Muscle of leg (tissue), 11 donors: Measurements from ENCODE around the gene PLXNB1. TPM values are rescaled to one million over a fixed set of nuclear protein-coding genes. Genes with fewer than 3 reads are reported as not detected.

Experiments used
- DNase-seq: peaks from one replicate; pipeline ENCODE4 v3.0.0; 2013
- H3K27ac ChIP-seq: one replicate; pipeline ENCODE4 v1.5.1; 2013; ENCODE audit warnings: mild to moderate bottlenecking, low read length, control low read depth
- H3K27me3 ChIP-seq: one replicate; pipeline ENCODE4 v1.6.1; 2013; ENCODE audit warnings: low read length; ENCODE audit not compliant: control insufficient read depth, insufficient read depth
- H3K36me3 ChIP-seq: one replicate; pipeline ENCODE4 v1.6.1; 2013; ENCODE audit warnings: low read length; ENCODE audit not compliant: control insufficient read depth, insufficient read depth
- H3K4me1 ChIP-seq: one replicate; pipeline ENCODE4 v1.6.1; 2013; ENCODE audit warnings: low read length; ENCODE audit not compliant: control insufficient read depth, insufficient read depth
- H3K4me3 ChIP-seq: one replicate; pipeline ENCODE4 v1.5.1; 2013; ENCODE audit warnings: low read length, control low read depth
- H3K9me3 ChIP-seq: replicated peaks from 2 replicates; pipeline ENCODE4 v1.6.1; 2013; ENCODE audit warnings: low read depth, low read length; ENCODE audit not compliant: control insufficient read depth
- WGBS: methylation state at CpG from one replicate; pipeline ENCODE4 v1.1.5; 2013; ENCODE audit warnings: missing lambda C conversion rate; ENCODE audit not compliant: insufficient coverage; 5-methylcytosine and 5-hydroxymethylcytosine counted together
- polyA plus RNA-seq, 8 donors: library from polyadenylated mRNA; unstranded; fragments of 120-200 nt; gene quantifications; one replicate each; pipeline versions ENCODE4 v1.2.1 to v1.2.3, GENCODE V29; 2013; ENCODE audit warnings: inconsistent platforms in 1 of 8, low replicate concordance in 1 of 8; ENCODE audit not compliant: insufficient read length in 8 of 8, insufficient read depth in 1 of 8
- total RNA-seq: library from RNA; stranded (reverse); fragments of 120-200 nt; gene quantifications from one replicate; pipeline ENCODE4 v1.2.4, GENCODE V29; 2013

The PLXNB1 gene
- total and polyA plus RNA-seq, 9 donors, result 11.1 to 33.4 (median 19.0) TPM

- Histone ChIP-seq H3K4me1 (peaks cover 19% of the 10 kb centered on the region), H3K27me3 (no peaks in the 10 kb centered on the region), H3K36me3 (peaks cover 22% of the 10 kb centered on the region), H3K9me3 (no peaks in the 10 kb centered on the region), H3K4me3 (peak within 1 kb of the TSS; percentile 99), H3K27ac (peak within 1 kb of the TSS; percentile 87)
- under 1% methylated on average over 91 of the region's 91 CpGs for WGBS
- peak; percentile 94 for DNase-seq
These were observed 16.7 kb upstream of the PLXNB1 start, which contains the start of gene ATRIP for GRCh38 chr3:48446425-48447193. ATRIP (plus strand) TSS chr3:48446737; CDS start chr3:48446846, 109 bp downstream.

DNA sequence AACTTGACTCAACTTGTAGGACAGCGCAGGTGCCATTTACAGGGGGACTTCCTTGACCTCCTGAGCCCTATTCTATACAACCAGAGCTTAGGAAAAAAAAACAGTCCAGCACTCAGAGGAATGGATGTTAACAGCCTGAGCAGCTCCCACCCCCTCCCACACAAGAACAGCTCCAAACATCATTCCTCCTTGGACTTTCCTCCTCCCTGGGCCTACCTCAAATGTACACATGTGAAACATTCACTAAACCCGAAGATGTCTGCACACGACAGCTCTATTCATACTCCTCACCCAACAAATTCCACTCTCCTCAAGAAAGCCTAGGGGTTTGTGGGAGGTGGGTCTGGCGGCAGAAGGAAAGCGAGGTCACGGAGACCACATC, 16.1 kb upstream of the PLXNB1 start:
- Histone ChIP-seq H3K27me3 (no peaks in the 10 kb centered on the region), H3K4me3 (peak overlapping the region; percentile 99), H3K4me1 (peaks cover 23% of the 10 kb centered on the region), H3K9me3 (no peaks in the 10 kb centered on the region), H3K27ac (peak overlapping the region; percentile 87), H3K36me3 (peaks cover 23% of the 10 kb centered on the region)
- DNase-seq, result no peak
- 7% methylated on average over 3 of the region's 6 CpGs for WGBS

GRCh38 chr3:48445277-48445882, 15.5 kb upstream of the PLXNB1 start:
- Histone ChIP-seq H3K27ac (no peak overlapping the region), H3K4me1 (peaks cover 23% of the 10 kb centered on the region), H3K36me3 (peaks cover 23% of the 10 kb centered on the region), H3K27me3 (no peaks in the 10 kb centered on the region), H3K4me3 (peak overlapping the region; percentile 99), H3K9me3 (no peaks in the 10 kb centered on the region)
- no peak for DNase-seq
- 54% methylated on average over 3 of the region's 6 CpGs for WGBS

- no peaks in the 10 kb centered on the region for H3K27me3 ChIP-seq
- no peak overlapping the region for H3K4me3 ChIP-seq
- peaks cover 19% of the 10 kb centered on the region for H3K4me1 ChIP-seq
- no peak overlapping the region for H3K27ac ChIP-seq
- DNase-seq, result no peak
- H3K36me3 ChIP-seq, result peaks cover 23% of the 10 kb centered on the region
- H3K9me3 ChIP-seq, result no peaks in the 10 kb centered on the region
- WGBS, result 62% methylated on average over 3 of the region's 6 CpGs
These were observed 12.1 kb upstream of the PLXNB1 start for GRCh38 chr3:48441940-48442339.

- no peak for DNase-seq
- Histone ChIP-seq H3K4me3 (peak overlapping the region; percentile 96), H3K9me3 (no peaks in the 10 kb centered on the region), H3K27me3 (no peaks in the 10 kb centered on the region), H3K36me3 (peaks cover 23% of the 10 kb centered on the region), H3K27ac (peak overlapping the region; percentile 93), H3K4me1 (peaks cover 13% of the 10 kb centered on the region)
- WGBS, result under 1% methylated on average over 17 of the region's 21 CpGs
These were observed 10.7 kb upstream of the PLXNB1 start for GRCh38 chr3:48440590-48440958.

DNA sequence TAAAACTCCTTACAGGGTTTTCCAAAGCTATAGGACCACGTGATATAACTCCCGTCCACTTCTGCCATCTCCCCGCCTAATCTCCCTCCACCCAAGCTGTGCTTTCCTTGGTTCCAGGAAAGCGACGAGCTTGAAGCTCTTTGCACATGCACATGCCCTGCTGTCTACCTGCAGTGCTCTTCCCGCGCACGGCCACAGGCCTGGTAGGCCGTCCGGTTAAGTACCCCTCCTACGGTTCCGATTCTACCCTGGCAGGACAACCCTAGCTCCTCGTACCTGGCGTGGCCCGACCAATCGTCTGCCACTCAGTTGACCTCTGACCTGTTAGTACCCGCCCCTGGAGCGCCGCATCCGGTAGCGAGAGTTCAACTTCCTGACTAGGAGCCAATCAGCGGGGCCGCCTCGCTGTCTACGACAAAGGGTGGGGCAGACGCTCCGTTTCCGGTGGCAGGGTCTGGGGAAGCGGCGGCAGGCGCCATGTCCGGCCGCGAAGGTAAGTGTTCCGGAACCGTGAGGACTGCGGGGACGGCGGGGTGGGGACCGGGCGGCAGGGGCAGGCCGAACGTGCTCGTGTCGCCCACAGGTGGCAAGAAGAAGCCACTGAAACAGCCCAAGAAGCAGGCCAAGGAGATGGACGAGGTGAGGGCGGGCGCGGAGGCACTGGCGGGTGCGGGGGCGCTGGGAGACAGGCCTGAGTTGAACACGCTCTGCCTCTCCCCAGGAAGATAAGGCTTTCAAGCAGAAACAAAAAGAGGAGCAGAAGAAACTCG, 10.1 kb upstream of the PLXNB1 start, which contains the start of the genes CCDC51 and TMA7:
CCDC51 (minus strand) TSS at position 300 of the 770 bp plus-strand sequence. CDS start 4,991 bp downstream, outside the sequence.
TMA7 (plus strand) TSS at position 438 of the 770 bp plus-strand sequence; CDS start at position 478, 40 bp downstream.
- under 1% methylated on average over 54 of the region's 54 CpGs for WGBS
- H3K27me3 ChIP-seq, result no peaks in the 10 kb centered on the region
- H3K4me1 ChIP-seq, result peaks cover 13% of the 10 kb centered on the region
- peak; percentile 98 for DNase-seq
- no peaks in the 10 kb centered on the region for H3K9me3 ChIP-seq
- H3K27ac ChIP-seq, result peak within 1 kb of the TSS; percentile 93
- H3K4me3 ChIP-seq, result peak within 1 kb of the TSS; percentile 96
- peaks cover 23% of the 10 kb centered on the region for H3K36me3 ChIP-seq

DNA sequence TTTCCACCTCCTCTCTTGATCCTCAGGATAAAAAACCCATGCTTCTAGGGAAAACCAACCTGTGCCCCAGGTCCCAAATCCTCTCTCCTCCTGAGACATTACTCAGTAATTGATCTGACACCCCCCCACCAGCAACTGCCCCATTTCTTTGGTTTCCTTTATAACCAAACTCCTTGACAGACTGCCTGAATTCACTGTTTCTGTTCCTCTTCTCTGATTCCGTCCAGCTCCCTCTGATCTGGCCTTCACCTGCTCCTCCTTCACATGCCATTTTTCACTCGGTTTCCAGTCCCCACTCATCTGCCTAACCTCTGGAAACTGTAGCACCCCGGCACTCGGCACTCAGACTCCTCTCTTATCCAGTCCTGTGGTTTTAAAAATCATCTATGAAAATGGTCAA, 7.9 kb upstream of the PLXNB1 start:
- Histone ChIP-seq H3K27me3 (no peaks in the 10 kb centered on the region), H3K4me1 (peaks cover 15% of the 10 kb centered on the region), H3K4me3 (no peak overlapping the region), H3K9me3 (no peaks in the 10 kb centered on the region), H3K27ac (no peak overlapping the region), H3K36me3 (peaks cover 30% of the 10 kb centered on the region)
- no peak for DNase-seq
- 79% methylated on average over 2 of the region's 4 CpGs for WGBS

- Histone ChIP-seq H3K9me3 (no peaks in the 10 kb centered on the region), H3K4me1 (peaks cover 15% of the 10 kb centered on the region), H3K27ac (no peak overlapping the region), H3K27me3 (no peaks in the 10 kb centered on the region), H3K4me3 (no peak overlapping the region), H3K36me3 (peaks cover 33% of the 10 kb centered on the region)
- WGBS, result 88% methylated on average over 7 of the region's 7 CpGs
- no peak for DNase-seq
These were observed 7.0 kb upstream of the PLXNB1 start for GRCh38 chr3:48436855-48437254.

DNA sequence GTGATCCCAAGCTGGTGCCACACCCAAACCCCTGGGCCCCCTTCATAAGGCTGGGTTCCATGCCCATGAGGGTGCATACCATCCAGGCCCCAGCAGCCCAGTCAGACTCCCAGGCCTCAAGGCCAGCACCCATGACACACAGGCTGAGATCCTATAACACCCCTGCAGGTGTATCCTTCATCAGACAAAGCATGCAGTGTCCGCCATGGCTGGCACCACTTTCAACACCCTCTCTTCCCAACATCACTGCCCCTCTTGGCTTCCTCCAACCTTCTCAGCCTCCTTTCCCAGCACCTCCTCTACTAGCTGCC, 6.5 kb upstream of the PLXNB1 start:
- H3K4me1 ChIP-seq, result peaks cover 12% of the 10 kb centered on the region
- no peak for DNase-seq

More for the DNA sequence above, 6.5 kb upstream of the PLXNB1 start:
- H3K9me3 ChIP-seq, result no peaks in the 10 kb centered on the region
- H3K27me3 ChIP-seq, result no peaks in the 10 kb centered on the region
- no peak overlapping the region for H3K27ac ChIP-seq
- H3K36me3 ChIP-seq, result peaks cover 34% of the 10 kb centered on the region
- WGBS, result 80% methylated on average over 1 of the region's 1 CpG
- H3K4me3 ChIP-seq, result no peak overlapping the region
